K562 (cell line): ENCODE measurements around the gene PPT2.

ENCODE experiments used
- FOXM1 ChIP-seq, 2 experiments: fragments of 450-650 bp in 1 of 2; sonication (generic) in 1 of 2; formaldehyde crosslinking in 1 of 2; IDR thresholded peaks; 2 replicates each; pipeline versions ENCODE4 v1.6.1 to v1.9.0; 2017 to 2022; ENCODE audit warnings: low read depth in 2 of 2, mild to moderate bottlenecking in 2 of 2, missing genetic modification reagents in 1 of 2, moderate library complexity in 1 of 2
- KLF10 ChIP-seq: fragments of 250-450 bp; sonication (Bioruptor Pico); IDR thresholded peaks from 2 replicates; pipeline ENCODE4 v1.6.1; 2021; ENCODE audit warnings: matching md5 sums
- PML ChIP-seq: IDR thresholded peaks from 2 replicates; pipeline ENCODE4 v1.6.1; 2012; ENCODE audit warnings: low read length, inconsistent platforms
- POLR2A ChIP-seq: fragments of 450-650 bp; conservative IDR thresholded peaks from 2 replicates; pipeline ENCODE4 v1.6.1; 2016
- POLR2AphosphoS5 ChIP-seq: IDR thresholded peaks from 2 replicates; pipeline ENCODE4 v1.6.1; 2011; ENCODE audit warnings: mild to moderate bottlenecking, low read depth, low read length, moderate library complexity; ENCODE audit not compliant: control insufficient read depth, insufficient read depth
- SIN3A ChIP-seq, 2 experiments: fragments of 150-350 bp in 1 of 2; IDR thresholded peaks; 2 replicates each; pipeline ENCODE4 v1.6.1; 2011 to 2016; ENCODE audit warnings: borderline replicate concordance in 2 of 2, low read depth in 2 of 2, low read length in 2 of 2, mild to moderate bottlenecking in 2 of 2, moderate library complexity in 2 of 2; ENCODE audit not compliant: control insufficient read depth in 1 of 2
- TBP ChIP-seq: optimal IDR thresholded peaks from 2 replicates; pipeline ENCODE3; 2011; ENCODE audit warnings: low read depth, low read length, improper control_type of control experiment
- TRIM24 ChIP-seq, 2 experiments: fragments of 450-650 bp; IDR thresholded peaks; 2 replicates each; pipeline ENCODE4 v1.6.1; 2016
- ZNF253 ChIP-seq: fragments of 250-450 bp; sonication (Bioruptor Pico); conservative IDR thresholded peaks from 2 replicates; pipeline ENCODE4 v1.6.1; 2021; ENCODE audit warnings: mild to moderate bottlenecking
- TF ChIP-seq, protein P1 (sequence below), 3 experiments: IDR thresholded peaks in 2 of 3; conservative IDR thresholded peaks in 1 of 3; 2 replicates each; pipeline ENCODE4 v1.5.1; 2011 to 2012; ENCODE audit warnings: low read length in 3 of 3, mild to moderate bottlenecking in 3 of 3, control low read depth in 2 of 3, improper control_type of control experiment in 1 of 3, inconsistent platforms in 1 of 3, low read depth in 1 of 3, mixed read lengths in 1 of 3, moderate library complexity in 1 of 3; ENCODE audit not compliant: insufficient read depth in 2 of 3
- TF ChIP-seq, protein P2 (sequence below): fragments of 450-650 bp; conservative IDR thresholded peaks from 2 replicates; pipeline ENCODE4 v1.6.1; 2016; ENCODE audit warnings: missing genetic modification characterization, low read depth, mild to moderate bottlenecking, control low read depth, missing compliant biosample characterization

DNA sequence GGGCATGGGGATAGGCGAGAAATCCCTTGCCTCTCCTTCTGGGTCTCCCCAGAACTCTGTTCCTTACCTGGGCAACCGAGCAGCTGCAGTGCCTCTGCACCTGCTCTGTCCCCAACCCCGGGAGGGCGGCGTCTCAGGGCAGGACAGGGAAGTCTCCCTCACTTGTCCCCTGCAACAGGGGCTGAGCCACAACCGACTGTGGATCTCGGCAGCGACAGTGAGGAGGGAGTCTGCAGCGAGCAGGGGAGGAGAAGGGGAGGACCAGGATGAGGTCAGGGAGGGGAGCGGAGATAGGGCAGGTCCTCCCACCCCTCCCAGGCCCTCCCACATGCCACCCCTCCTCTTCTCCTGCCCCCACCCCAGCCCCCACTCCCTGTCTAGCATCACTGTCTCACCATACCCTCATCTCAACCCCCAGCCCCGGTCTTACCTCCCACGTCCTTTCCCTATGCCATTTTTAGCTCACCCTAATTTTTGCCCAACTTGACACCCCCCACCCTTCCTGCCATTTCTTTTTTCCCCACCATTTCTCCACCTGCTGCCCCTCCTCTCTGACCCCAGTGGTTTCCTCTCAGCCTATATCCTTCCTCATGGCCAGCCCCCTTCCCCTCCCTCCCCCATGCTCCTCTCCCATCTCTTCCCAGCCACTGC, 44.7 kb upstream of the PPT2 start, which contains the start of gene TNXB:
- TF ChIP-seq, protein P1, sequence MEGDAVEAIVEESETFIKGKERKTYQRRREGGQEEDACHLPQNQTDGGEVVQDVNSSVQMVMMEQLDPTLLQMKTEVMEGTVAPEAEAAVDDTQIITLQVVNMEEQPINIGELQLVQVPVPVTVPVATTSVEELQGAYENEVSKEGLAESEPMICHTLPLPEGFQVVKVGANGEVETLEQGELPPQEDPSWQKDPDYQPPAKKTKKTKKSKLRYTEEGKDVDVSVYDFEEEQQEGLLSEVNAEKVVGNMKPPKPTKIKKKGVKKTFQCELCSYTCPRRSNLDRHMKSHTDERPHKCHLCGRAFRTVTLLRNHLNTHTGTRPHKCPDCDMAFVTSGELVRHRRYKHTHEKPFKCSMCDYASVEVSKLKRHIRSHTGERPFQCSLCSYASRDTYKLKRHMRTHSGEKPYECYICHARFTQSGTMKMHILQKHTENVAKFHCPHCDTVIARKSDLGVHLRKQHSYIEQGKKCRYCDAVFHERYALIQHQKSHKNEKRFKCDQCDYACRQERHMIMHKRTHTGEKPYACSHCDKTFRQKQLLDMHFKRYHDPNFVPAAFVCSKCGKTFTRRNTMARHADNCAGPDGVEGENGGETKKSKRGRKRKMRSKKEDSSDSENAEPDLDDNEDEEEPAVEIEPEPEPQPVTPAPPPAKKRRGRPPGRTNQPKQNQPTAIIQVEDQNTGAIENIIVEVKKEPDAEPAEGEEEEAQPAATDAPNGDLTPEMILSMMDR (IDR thresholded peaks at IDR 0.05 in 2 of 3, conservative IDR thresholded peaks at IDR 0.05 in 1 of 3; ENCODE audit: insufficient read depth in 2 of 3, low read depth in 1 of 3, low read length in 3 of 3) = no peak
- TF ChIP-seq, protein P2, sequence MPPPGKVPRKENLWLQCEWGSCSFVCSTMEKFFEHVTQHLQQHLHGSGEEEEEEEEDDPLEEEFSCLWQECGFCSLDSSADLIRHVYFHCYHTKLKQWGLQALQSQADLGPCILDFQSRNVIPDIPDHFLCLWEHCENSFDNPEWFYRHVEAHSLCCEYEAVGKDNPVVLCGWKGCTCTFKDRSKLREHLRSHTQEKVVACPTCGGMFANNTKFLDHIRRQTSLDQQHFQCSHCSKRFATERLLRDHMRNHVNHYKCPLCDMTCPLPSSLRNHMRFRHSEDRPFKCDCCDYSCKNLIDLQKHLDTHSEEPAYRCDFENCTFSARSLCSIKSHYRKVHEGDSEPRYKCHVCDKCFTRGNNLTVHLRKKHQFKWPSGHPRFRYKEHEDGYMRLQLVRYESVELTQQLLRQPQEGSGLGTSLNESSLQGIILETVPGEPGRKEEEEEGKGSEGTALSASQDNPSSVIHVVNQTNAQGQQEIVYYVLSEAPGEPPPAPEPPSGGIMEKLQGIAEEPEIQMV = no peak
- no peak for TF ChIP-seq ZNF253 (CRISPR knock-in tag)
- no peak for TF ChIP-seq POLR2A
- TF ChIP-seq SIN3A (IDR thresholded peaks at IDR 0.05; ENCODE audit: borderline replicate concordance in 2 of 2, control insufficient read depth in 1 of 2, low read depth in 2 of 2, low read length in 2 of 2) = no peak
- no peak for TF ChIP-seq PML
- no peak for TF ChIP-seq TBP
- TF ChIP-seq FOXM1 (IDR thresholded peaks at IDR 0.05; ENCODE audit: low read depth) = no peak
- TF ChIP-seq FOXM1 (CRISPR knock-in tag; IDR thresholded peaks at IDR 0.05; ENCODE audit: low read depth) = no peak
- no peak for TF ChIP-seq POLR2AphosphoS5
- no peak for TF ChIP-seq TRIM24 (IDR thresholded peaks at IDR 0.05)
- TF ChIP-seq KLF10 = no peak
